NB4 (cell line): ENCODE data around the gene CCDC82.

Source experiments
- CTCF ChIP-seq: IDR thresholded peaks from one replicate; pipeline ENCODE4 v1.5.1; 2012; ENCODE audit warnings: low read depth, low read length
- MAX ChIP-seq: IDR thresholded peaks from 2 replicates; pipeline ENCODE4 v1.6.1; 2011; ENCODE audit warnings: low read depth, low read length
- POLR2A ChIP-seq: IDR thresholded peaks from 2 replicates; pipeline ENCODE4 v1.6.1; 2011; ENCODE audit warnings: mild to moderate bottlenecking; ENCODE audit not compliant: insufficient read length; ENCODE audit errors: extremely low read depth

DNA sequence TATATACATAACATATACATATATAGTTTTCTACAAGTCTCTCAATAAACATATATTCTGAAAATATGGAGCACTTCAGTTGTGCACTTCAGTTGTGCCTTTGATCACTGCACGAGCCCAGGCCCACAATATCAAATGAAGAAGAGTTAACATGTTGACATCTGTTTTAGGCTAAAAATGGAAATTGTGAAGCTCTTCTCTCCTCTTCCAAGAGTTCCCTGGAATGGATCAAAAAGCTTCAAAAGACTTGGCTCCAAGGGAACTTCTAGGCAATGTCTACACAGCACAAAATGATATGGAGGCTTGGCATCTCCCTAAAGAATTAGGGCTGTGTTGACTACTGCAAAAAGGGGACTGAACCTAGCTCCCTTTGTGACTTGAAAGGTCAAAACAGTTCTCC is 83.6 kb downstream of the CCDC82 start:
- TF ChIP-seq CTCF (no peak), POLR2A (no peak), MAX (no peak)
